ENCODE data around the gene SMURF1. TPM values are rescaled to one million over a fixed set of nuclear protein-coding genes. Genes with fewer than 3 reads are reported as not detected.

The SMURF1 gene
- total RNA-seq, 6 experiments from 2014 or later = 8.8 to 14.1 (median 10.9) TPM

DNA sequence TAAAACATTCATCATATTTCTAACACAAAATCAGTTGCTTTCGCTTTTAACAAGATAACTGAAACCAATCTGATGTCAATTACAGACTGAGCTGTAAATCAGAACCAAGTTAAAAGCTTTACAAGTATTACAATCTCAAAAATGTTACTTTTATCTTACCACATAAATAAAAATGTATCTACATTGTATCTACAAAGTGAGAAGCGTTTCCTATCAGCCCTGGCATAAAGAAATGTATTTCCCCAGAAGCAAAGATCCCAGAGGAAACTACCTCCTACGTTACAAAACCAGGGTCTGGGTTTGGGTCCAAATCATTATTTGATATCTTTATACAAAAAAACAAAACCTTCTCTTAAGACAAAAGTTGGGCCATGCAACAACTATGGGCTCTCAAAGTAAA is 2.6 kb downstream of the SMURF1 start:
- Histone ChIP-seq H3K36me3 (no peaks in the 10 kb centered on the region), H3K27ac (peak overlapping the region; percentile 66 to 75 (median 71)), H3K4me1 (peaks cover 0 to 30% (median 9%) of the 10 kb centered on the region in 4 donors), H3K27me3 (no peaks in the 10 kb centered on the region), H3K9me3 (no peaks in the 10 kb centered on the region), H3K4me3 (peak overlapping the region; percentile 38 to 97 (median 46))
- TF ChIP-seq POLR2A (IDR thresholded peaks at IDR 0.05) = no peak
- TF ChIP-seq, protein P1, sequence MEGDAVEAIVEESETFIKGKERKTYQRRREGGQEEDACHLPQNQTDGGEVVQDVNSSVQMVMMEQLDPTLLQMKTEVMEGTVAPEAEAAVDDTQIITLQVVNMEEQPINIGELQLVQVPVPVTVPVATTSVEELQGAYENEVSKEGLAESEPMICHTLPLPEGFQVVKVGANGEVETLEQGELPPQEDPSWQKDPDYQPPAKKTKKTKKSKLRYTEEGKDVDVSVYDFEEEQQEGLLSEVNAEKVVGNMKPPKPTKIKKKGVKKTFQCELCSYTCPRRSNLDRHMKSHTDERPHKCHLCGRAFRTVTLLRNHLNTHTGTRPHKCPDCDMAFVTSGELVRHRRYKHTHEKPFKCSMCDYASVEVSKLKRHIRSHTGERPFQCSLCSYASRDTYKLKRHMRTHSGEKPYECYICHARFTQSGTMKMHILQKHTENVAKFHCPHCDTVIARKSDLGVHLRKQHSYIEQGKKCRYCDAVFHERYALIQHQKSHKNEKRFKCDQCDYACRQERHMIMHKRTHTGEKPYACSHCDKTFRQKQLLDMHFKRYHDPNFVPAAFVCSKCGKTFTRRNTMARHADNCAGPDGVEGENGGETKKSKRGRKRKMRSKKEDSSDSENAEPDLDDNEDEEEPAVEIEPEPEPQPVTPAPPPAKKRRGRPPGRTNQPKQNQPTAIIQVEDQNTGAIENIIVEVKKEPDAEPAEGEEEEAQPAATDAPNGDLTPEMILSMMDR (IDR thresholded peaks at IDR 0.05) = no peak
- 9% methylated on average over 3 of the region's 3 CpGs for WGBS (ENCODE audit: insufficient coverage, low coverage, low lambda C conversion rate, missing lambda C conversion rate)
- intact Hi-C loops (cut with DNase I) = no loop called here
- no peak for DNase-seq
- ATAC-seq = no peak

DNA sequence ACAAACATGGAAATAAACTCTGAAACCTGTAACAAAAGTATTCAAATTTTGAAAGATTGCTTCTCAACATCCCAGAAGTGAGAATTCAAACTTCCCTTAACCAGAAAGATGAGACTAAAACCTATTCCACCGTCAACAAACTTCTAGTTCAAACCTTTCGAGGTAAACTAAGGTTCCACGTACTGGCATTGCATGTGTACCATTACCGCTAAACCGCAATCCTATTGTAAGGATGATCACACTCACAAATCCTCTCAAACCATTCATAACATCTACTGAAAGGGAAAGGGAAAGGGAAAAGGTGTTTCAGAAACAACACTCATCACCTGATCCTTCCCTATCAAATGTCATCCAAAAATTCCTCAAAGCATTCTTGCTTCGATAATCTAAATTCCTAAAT is 3.1 kb downstream of the SMURF1 start:
- peak overlapping the region in 1 of 3 donors; percentile 38 for H3K4me3 ChIP-seq

DNA sequence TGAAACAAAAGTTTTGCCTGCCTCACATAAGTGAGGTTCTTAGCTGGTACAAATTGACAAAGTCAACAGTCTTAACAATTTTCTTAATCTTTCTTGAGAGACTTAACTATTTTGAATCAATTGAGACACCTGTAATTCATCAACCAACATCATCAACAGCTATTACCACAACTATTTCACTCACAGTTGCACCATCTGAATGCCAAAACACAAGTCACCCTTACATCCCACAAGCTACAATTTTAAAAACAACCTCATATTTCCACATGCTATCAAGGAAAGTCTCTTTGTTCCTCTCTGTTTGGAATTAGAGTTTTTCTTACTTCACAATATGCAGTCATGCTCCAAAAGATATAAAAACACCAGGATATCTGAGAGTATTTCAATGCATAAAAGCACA is 4.9 kb downstream of the SMURF1 start:
- peaks cover 0 to 42% (median 9%) of the 10 kb centered on the region in 4 donors for H3K4me1 ChIP-seq
- DNase-seq (no peak), ATAC-seq (no peak)
- H3K36me3 ChIP-seq = no peaks in the 10 kb centered on the region
- no peak overlapping the region for H3K4me3 ChIP-seq
- no peaks in the 10 kb centered on the region for H3K27me3 ChIP-seq
- TF ChIP-seq POLR2A (IDR thresholded peaks at IDR 0.05) = no peak
- no peak overlapping the region for H3K27ac ChIP-seq
- intact Hi-C loops (cut with DNase I) = no loop called here
- H3K9me3 ChIP-seq = no peaks in the 10 kb centered on the region

More for the DNA sequence above, 3.1 kb downstream of the SMURF1 start:
- Histone ChIP-seq H3K9me3 (no peaks in the 10 kb centered on the region), H3K27ac (peak overlapping the region; percentile 66 to 75 (median 71)), H3K4me1 (peaks cover 0 to 30% (median 9%) of the 10 kb centered on the region in 4 donors), H3K27me3 (no peaks in the 10 kb centered on the region), H3K36me3 (no peaks in the 10 kb centered on the region)
- intact Hi-C loops (cut with DNase I) = no loop called here
- 63% methylated on average over 6 of the region's 6 CpGs for WGBS (ENCODE audit: insufficient coverage, low coverage, low lambda C conversion rate, missing lambda C conversion rate)
- ATAC-seq = no peak
- no peak for TF ChIP-seq POLR2A (IDR thresholded peaks at IDR 0.05)
- TF ChIP-seq, protein P1 (IDR thresholded peaks at IDR 0.05) = no peak
- no peak for DNase-seq

DNA sequence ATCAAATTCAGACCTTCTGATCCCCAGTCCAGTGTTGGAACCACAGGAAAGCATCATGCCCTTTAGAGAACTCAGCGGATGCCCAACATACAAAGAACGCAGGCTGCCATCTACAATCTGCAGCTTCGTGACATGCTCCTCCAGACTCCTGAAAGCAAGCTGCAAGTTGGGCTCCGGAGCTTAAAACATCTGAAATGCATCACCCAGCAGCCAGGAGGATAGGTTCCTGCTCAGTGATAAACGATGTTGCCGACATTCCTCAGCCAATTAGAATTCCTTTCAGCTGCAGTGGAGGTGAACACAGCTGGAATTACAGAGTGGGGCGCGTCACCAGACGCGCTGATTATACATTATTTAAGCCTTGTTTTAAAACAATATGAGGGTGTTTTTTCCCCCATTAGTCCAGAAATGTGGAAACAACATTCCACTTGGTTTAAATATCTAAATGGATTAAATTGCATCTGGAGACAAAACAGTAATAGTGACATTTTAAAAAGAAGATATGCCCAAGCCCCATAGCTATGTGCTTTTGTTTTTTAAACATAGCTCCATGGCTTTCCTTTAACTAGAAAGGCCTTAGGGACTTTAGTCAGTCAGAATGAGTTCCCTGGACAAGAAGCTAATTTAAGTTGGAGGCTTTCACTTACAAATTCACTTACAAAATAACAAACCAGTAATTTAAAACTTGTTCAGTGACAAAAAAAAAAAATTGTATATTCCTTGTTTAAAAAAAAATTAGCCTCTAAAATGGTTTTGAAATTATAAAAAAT is 6.3 kb downstream of the SMURF1 start:
- Histone ChIP-seq H3K36me3 (no peaks in the 10 kb centered on the region), H3K4me3 (no peak overlapping the region), H3K27ac (no peak overlapping the region), H3K9me3 (no peaks in the 10 kb centered on the region), H3K4me1 (peaks cover 0 to 52% (median 9%) of the 10 kb centered on the region in 4 donors), H3K27me3 (no peaks in the 10 kb centered on the region)
- intact Hi-C loops (cut with DNase I) = no loop called here
- DNase-seq = no peak
- no peak for ATAC-seq
- TF ChIP-seq, protein P1 (IDR thresholded peaks at IDR 0.05) = no peak
- no peak for TF ChIP-seq POLR2A (IDR thresholded peaks at IDR 0.05)
- 67% methylated on average over 10 of the region's 10 CpGs for WGBS (ENCODE audit: insufficient coverage, low coverage, low lambda C conversion rate, missing lambda C conversion rate)

DNA sequence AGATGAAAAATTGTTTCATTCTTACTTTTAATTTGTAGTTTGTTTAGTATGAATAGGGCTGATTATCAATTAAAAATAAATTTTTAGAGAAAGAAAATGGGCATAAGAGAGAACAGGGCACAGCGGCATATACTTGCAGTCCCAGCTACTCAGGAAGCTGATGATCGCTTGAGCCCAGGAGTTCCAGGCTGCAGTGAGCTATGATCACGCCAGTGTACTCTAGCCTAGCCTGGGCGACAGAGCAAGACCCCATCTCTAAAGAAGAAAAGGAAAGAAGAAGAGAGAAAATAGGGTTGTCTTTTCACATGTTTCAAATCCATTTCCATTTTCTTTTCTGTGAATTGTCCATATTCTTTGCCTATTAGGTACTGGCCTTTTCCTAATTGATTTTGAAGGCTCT is 8.0 kb downstream of the SMURF1 start:
- intact Hi-C loops (cut with DNase I) = no loop called here
- H3K4me3 ChIP-seq = no peak overlapping the region
- no peaks in the 10 kb centered on the region for H3K27me3 ChIP-seq
- 98% methylated on average over 4 of the region's 4 CpGs for WGBS (ENCODE audit: insufficient coverage, low coverage, low lambda C conversion rate, missing lambda C conversion rate)
- no peak overlapping the region for H3K27ac ChIP-seq
- ATAC-seq (no peak), DNase-seq (no peak)
- H3K36me3 ChIP-seq = no peaks in the 10 kb centered on the region
- peaks cover 0 to 46% (median 9%) of the 10 kb centered on the region in 4 donors for H3K4me1 ChIP-seq
- H3K9me3 ChIP-seq = no peaks in the 10 kb centered on the region
- TF ChIP-seq, protein P1 (IDR thresholded peaks at IDR 0.05) = no peak
- no peak for TF ChIP-seq POLR2A (IDR thresholded peaks at IDR 0.05)
